HG02571 (cell line): ENCODE results near the gene PLD1.
"Not testable (repeated sequence)": the region's sequence is repeated elsewhere in the genome, so short reads cannot be mapped to it uniquely, and the experiment has no call there.

Experiments
- ATAC-seq: cut with Tn5 transposase; IDR thresholded peaks from one replicate; pipeline ENCODE4 v1.9.1; 2021; ENCODE audit warnings: mild to moderate bottlenecking, moderate library complexity; ENCODE audit not compliant: unreplicated experiment

The PLD1 gene

DNA sequence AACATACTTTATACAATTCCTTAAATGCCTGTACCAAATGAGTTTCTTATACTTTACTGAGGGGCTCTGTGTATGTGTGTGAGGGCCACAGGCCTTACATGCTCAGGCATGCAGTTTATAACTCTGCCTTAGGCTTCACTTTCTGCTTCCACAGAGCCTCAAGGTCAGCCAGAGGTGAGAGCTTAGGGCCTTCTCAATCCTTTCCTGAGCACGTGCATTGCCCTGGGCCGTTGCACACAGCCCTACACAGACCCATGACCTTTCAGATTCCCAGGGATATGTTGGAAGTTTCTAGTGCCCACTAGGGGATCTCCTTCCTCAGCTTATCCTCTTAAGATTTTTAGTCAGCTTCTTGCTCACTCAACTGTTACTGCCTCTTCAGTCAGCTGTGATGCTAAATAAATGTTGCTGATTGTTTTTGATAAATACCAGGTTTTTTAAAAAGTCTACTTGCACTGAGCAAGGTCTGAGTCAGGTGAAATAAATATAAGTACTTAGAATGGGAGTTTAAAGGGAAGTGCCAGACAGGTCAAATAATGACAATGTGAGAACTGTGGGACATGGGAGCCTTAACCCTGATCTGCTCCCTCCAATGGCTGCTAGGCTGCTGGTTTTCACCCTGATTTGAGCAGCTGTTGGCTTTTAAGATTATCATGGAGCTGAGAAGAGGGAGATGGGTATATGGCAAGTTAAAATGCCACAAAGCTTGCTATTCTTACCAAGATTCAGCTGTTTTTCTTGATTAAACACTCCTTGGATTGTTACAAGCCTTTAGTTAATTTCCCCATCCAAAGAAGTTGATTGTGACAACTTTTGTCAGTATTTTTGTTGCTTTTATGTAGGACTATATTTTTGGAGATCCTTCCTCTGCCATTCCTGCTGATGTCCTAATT, 169.5 kb downstream of the PLD1 start:
- no peak for ATAC-seq

DNA sequence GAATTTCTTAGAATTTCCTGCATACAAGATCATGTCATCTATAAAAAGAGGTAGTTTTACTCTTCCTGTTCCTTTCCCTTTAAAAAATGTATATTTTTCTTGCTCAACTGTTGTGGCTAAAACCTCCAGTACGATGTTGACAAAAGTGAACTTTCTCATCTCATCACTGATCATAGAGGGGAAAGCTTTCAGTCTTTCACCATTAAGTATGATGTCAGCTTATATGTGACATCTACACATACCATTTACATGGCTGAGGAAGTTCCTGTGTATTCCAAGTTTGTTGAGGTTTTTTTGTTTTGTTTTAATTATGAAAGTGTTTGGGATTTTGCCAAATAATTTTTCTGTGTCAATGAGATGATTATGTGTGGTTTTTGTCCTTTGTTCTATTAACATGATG, 173.6 kb downstream of the PLD1 start:
- ATAC-seq = no peak

DNA sequence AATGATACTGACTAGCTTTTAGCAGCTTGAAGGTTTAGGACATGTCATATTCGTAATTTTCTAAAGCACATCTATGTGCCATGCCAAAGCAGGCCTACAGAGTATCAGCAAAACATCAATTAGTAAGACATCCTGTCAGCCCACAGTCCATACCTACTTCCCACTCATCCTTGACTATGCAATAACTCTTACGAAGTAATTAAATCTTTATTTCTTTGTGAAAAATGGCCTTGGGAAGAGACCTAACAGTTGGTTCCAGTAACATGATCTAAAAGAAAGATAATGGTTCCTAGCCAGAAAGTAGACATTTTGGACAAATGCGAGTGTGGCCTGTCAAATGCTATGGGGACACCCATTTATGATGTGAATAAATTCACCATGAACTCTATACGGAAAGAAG, 177.5 kb downstream of the PLD1 start:
- no peak for ATAC-seq

DNA sequence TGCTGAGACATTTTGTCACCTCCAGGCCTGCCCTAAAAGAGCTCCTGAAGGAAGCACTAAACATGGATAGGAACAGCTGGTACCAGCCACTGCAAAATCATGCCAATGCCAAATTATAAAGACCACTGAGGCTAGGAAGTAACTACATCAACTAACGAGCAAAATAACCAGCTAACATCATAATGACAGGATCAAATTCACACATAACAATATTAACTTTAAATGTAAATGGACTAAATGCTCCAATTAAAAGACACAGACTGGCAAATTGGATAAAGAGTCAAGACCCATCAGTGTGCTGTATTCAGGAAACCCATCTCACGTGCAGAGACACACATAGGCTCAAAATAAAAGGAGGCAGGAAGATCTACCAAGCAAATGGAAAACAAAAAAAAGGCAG, 183.5 kb downstream of the PLD1 start:
- ATAC-seq = not testable (repeated sequence)

DNA sequence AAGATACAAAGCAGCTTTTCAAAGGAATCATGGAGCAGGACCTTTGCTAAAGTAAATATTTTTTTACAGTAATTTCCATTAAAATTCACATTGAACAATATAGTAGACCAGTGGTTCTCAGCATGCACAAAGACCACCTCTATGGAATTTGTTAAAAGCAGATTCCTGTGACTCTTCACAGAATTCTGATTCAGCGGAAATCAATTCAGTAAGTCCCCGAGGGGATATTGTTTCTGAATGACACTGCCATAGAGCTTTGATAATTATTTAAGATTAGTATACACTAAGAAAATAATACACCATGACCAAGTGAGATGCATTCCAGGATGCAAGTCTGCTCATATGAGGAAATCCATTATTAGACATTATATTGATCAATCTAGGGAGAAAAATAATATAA, 188.2 kb downstream of the PLD1 start:
- no peak for ATAC-seq

DNA sequence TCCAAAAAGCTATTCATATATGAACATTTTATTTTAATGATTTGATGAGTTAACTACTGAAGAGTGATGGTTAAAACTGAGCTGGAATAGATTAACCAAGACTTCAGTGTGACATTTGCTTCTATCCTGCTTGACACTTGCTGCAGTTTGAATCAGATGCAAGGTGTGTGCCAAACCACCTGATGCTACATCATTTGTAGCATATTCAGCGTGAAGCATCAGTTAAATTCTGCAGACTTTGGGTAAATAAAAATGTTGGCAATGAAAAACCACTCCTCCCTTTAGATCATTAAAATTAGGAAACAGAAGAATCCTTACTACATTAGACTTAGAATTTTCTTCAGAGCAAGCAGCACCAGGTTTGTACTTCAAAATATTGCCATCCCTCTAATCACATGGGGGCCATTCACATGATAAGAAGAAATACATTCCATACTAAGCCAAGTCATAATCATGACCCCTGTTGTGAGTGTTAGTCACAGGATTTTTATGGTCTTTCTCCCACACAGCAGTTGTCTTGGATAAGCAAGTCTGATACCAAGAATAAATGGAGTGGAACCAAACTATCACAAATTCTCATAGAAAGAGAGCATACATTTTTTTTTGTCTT, 189.4 kb downstream of the PLD1 start:
- ATAC-seq = no peak

DNA sequence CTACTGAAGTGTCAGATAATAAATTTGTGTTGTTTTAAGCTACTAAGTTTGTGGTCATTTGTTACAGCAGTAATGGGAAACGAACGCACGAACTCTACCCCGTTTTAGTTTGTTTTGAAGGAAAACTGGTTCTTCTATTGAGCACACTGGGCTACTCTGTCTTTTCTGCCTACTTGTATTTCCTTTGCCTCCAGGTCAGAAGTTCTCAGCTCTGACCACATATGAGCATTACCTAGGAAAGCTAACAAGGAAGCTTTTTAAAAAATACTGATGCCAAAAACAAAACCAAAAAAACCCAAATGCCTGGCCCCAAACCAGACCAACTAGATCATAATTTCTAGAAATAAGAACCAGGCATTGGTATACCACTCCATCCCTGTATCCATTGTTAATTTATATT, 193.5 kb downstream of the PLD1 start:
- ATAC-seq = no peak

DNA sequence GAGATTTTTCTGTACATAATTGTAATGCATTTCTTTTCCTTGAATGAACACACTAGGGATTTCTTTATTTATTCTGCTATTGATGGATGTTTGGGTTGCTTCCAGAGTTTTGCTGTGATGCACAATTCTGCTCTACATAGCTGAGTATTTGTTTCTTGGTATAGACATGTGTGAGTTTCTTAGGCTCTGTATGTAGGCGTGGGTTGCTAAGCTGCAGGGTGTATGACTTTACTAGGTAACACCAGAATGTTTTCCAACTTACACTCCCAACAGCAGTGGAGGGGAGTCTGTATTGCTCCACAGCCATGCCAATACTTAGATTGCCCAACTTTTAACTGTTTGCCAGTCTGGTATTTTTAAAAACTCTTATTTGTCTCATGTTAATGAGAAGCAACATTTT, 194.6 kb downstream of the PLD1 start:
- ATAC-seq = no peak

DNA sequence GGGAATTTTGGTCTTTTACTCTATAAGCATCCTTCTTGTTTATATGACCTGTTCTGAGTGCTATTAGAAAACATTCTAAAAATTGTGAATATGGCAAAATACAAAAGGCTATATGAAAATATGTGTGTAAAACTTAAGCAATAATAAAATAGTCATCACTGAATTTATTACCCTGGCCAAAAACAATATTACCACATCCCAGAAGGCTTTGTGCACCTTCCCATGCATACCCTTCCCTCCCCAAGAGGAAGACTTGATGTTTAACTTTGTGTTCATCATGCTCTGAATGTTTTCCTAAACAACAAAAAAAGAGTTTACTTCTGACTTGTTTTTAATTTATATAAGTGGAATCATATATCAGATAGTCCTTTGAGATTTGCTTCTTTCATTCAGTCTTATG, 195.0 kb downstream of the PLD1 start:
- no peak for ATAC-seq

DNA sequence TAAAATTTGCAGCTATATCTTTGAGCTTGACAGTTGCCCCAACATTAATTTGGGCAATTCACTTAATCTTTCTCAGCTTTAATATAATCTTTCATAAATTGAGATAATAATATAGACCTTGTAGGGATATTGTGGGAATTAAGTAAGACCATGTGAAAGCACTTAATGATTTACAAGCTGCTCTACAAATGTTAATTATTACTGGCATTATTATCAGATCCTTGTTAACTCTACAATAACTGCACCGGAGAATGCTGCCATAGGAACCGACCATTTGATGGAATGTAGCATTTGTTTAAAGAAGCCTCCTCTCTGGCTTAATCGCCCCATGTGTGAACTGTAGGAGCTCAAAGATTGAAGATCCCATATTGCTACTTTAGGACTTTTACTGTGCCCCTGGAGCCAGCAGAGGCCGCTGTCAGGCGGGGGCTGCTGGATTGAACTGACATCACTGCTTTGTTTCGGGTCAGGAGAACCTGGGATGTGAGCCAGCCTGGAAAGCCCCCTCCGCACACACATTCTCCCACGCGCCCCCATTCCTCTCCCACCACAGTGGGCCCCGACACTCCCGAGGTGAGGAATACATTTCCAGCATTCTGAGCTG, 195.9 kb downstream of the PLD1 start:
- no peak for ATAC-seq

DNA sequence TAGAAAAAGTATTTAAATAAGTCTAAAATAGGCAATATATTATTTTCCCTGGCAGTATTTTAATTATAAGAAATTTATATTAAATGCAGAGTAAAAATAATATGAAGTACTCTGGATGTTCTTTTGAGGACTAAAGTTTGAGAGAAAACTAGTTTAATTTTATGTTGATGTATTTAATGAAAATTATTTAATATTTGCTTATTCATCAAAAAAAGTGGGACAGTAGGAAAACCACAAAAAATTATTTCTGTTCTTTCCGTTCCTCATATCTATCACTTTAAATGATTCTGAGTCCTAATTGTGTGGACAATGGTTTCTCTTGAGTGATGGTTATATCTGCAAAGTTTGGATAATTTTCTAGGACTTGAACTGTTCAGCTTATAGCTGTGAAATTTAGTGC, 202.8 kb downstream of the PLD1 start:
- no peak for ATAC-seq

DNA sequence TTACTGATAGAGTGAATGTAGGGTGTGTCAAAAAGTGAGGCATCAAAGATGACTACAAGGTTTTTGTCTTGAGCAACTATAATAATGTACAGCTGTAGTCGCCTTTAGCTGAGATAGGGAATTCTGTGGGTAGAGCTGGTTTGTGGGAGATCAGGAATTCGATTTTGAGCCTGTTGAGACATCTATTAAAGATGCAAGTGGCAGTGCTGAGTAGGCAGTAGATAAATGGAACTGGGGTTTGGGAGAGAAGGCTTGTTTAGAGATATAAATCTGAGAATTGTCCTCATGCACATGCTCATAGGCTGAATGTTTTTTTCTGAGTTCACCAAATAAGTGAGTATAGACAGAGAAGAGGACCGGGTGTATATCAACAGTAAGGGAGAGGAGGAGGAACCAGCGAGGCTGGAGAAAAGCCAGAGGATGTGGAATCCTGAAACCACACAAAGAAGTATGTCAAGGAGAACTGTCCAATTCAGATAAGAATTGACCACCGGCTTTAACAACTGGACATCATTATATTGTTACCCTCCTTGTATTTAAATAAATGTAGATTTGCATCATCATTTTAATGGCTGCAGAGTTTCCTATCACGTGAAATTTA, 204.0 kb downstream of the PLD1 start:
- no peak for ATAC-seq

DNA sequence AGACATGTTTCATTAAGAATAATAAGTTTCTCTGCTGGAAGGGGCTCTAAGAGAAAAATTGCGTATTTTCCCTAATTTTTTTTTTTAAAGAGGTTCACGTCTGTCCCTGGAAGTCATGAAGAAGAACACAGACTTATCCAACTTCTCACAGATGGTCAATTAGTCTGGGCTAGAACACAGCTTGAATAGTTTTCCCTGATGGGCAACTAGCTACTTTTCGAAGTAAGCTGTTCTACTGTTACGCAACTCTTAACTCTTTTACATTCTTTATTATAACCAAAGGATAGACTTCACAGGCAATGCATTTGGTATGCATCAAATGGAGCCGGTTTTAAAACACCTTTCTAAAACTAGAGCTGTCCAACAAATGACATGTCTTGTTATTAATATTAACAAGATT, 205.9 kb downstream of the PLD1 start:
- ATAC-seq = no peak

DNA sequence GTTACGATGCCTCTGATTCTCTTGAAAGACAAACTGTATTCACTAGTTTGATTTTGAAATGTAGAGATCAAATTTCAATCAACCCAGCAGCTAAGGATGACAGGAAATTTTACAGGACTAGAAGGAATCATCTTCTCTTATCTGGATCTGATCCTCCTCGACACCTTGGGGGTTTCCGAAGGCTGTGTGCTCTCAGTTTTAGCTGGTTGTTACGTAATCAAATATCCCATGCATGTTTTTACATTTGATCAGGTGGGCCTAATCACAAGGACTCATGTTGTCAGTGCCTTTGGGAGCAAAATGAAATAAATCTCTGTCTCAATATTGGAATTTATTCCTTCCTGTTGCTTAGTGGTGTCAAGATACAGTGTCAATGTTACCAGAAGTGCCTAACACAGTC, 208.2 kb downstream of the PLD1 start:
- ATAC-seq = no peak

DNA sequence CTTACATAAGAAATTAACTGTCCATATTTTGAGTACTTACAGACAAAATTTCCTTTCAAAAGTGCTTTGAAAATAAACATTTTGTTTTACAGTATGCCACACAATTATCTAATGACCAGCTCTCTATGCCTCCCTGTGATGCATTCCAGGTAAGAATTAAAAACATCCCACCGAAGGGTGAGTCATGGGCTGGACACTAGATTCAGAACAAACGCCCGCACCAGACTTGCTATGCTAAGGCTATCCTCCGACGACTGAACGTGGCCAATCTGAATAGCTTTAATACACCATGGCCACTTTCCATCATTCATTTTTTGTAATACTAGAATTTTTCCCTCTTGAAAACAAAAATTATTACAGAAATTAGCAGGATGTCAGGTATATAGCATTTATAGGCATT, 210.3 kb downstream of the PLD1 start:
- ATAC-seq = no peak

DNA sequence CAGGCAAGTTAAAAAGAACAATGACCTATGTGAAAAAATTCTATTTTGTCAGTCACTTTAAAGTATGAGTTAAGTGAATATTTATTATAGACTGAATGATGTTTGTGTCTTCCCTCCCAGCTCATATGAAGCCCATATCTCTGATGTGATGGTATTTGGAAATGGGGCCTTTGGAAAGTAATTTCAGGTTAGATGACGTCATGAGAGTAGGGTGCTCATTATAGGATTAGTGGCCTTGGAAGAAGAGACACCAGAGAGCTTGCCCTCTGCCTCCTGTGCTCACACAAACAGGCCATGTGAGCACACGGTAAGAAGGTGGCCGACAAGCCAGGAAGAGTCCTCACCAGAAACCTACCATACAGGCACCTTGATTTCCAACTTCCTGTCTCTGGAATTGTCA, 211.3 kb downstream of the PLD1 start:
- ATAC-seq = no peak

DNA sequence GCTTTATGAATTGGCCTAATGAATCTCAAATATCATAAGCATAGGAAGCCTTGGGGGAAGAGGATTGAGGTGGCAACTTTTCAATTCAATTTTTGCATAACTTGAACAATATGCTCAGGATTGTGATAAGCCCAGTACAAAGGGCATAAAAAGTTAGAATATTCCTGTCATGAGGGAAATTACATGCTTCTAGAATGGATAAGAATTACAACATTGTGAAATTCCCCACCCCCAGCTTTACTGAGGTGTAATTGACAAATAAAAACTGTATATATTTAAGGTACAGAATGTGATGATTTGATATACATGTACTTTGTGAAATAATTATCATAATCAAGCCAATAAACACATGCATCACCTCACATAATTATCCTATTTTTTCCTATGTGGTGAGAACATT, 217.5 kb downstream of the PLD1 start:
- no peak for ATAC-seq

DNA sequence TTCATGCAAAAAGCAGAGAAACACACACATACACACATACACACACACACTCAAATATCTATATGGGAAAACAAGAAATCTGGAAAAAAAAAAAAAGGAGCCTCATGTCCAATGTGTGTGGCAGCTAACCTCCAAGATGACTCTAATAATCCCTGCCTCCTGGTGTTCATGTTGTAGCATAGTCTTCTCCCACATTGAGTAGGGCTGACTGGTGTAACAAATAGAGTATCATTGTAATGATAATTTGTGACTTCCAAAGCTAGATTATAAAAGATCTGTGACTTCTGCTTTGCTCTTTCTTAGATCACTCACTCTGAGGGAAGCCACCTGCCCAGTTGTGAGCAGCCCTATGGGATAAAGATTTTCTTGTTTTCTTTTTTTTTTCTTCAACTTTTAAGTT, 219.2 kb downstream of the PLD1 start:
- ATAC-seq = no peak

DNA sequence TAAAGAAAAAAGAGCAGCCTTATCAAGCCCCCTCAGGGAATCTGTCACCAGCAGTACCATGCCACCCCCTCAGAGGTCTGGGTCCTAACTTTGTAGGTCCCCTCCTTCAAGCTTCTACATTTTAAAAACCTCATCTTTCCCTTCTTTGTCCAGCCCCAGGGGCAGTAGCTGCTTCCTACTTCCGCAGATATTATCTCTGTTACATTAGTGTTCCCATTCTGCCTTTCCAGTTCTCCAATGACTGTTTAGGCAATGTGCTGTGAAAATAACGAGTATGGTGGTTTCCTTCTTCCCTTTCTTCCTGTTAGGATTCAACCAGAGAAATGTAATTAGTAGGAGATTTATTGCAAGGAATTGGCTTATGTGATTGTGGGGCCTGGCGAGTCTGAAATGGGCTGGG, 224.0 kb downstream of the PLD1 start:
- ATAC-seq = no peak

DNA sequence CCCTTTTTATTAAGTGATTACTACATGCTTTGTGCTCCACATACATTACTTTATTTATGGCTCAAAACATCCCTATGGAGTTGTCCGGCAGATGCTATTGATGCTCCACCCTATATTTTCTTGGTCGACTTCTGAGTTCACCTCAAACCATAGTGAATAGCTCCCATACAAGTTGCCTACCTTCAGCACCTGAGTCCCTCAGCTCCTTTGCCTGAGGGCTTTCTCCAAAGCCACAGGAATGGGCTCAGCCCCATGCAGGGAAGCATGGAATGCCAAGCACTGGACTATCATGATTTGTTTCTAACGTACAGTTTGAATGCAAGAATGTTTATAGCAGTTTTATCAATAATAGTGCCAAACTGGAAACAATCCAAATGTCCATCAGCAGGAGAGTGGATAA, 225.2 kb downstream of the PLD1 start:
- no peak for ATAC-seq

DNA sequence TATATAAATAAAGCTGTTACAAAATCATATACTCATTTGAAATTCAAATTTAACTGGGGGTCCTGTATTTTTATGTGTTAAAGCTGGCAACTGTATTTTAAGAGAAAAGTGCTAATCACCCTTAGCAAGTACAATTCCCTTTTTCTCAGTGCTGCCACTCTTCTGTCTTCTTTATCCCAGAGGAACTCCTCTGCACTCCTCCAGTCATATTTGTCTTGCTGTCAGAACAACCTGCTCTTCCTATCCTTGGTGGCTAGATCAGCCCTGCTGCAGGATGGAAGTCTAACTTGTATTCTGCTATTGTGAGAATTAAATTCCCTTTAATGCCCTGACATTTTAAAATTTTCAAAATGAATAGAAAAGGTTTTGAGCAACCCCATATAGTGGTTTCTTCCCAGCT, 226.2 kb downstream of the PLD1 start:
- no peak for ATAC-seq
